GM21423 (cell line): ENCODE results near the gene SORBS2.
"Not testable (repeated sequence)": the region's sequence is repeated elsewhere in the genome, so short reads cannot be mapped to it uniquely, and the experiment has no call there.

Experiments
- ATAC-seq: cut with Tn5 transposase; IDR thresholded peaks from one replicate; pipeline ENCODE4 v1.9.1; 2021; ENCODE audit warnings: mild to moderate bottlenecking, moderate library complexity; ENCODE audit not compliant: unreplicated experiment

Gene SORBS2

GRCh38 chr4:185567381-185568376 lies 244.3 kb downstream of the SORBS2 start:
- ATAC-seq = no peak

GRCh38 chr4:185566972-185567371 lies 245.0 kb downstream of the SORBS2 start:
- ATAC-seq = no peak

- no peak for ATAC-seq
These were observed 245.6 kb downstream of the SORBS2 start for GRCh38 chr4:185566425-185566824.

GRCh38 chr4:185565696-185566095 lies 246.3 kb downstream of the SORBS2 start:
- ATAC-seq = no peak

- ATAC-seq = no peak
These were observed 247.6 kb downstream of the SORBS2 start for GRCh38 chr4:185564349-185564748.

GRCh38 chr4:185562531-185562930 lies 249.5 kb downstream of the SORBS2 start:
- no peak for ATAC-seq

GRCh38 chr4:185560316-185560715 lies 251.7 kb downstream of the SORBS2 start:
- ATAC-seq = no peak

GRCh38 chr4:185559915-185560281 lies 252.1 kb downstream of the SORBS2 start:
- no peak for ATAC-seq

GRCh38 chr4:185559251-185559914 lies 252.6 kb downstream of the SORBS2 start:
- not testable (repeated sequence) for ATAC-seq

- ATAC-seq = no peak
These were observed 257.4 kb downstream of the SORBS2 start for GRCh38 chr4:185554365-185555126.

GRCh38 chr4:185552254-185552653 lies 259.7 kb downstream of the SORBS2 start:
- ATAC-seq = no peak

- ATAC-seq = no peak
These were observed 261.1 kb downstream of the SORBS2 start for GRCh38 chr4:185550933-185551332.

- ATAC-seq = no peak
These were observed 262.8 kb downstream of the SORBS2 start for GRCh38 chr4:185549095-185549639.

- no peak for ATAC-seq
These were observed 263.4 kb downstream of the SORBS2 start for GRCh38 chr4:185548587-185548986.

- no peak for ATAC-seq
These were observed 265.7 kb downstream of the SORBS2 start for GRCh38 chr4:185546335-185546734.

- no peak for ATAC-seq
These were observed 269.2 kb downstream of the SORBS2 start for GRCh38 chr4:185542626-185543315.

GRCh38 chr4:185541251-185541727 lies 270.7 kb downstream of the SORBS2 start:
- ATAC-seq = no peak

- no peak for ATAC-seq
These were observed 271.4 kb downstream of the SORBS2 start for GRCh38 chr4:185540487-185541120.

GRCh38 chr4:185540040-185540439 lies 272.0 kb downstream of the SORBS2 start:
- no peak for ATAC-seq

GRCh38 chr4:185538806-185539205 lies 273.2 kb downstream of the SORBS2 start:
- no peak for ATAC-seq
